Measurements from ENCODE around the gene CEP78. TPM values are rescaled to one million over a fixed set of nuclear protein-coding genes. Genes with fewer than 3 reads are reported as not detected.

CEP78 gene
- total RNA-seq, 1 donor = 16.6 TPM

GRCh38 chr9:78316166-78316892, 80.5 kb downstream of the CEP78 start:
- Histone ChIP-seq H3K36me3 (ENCODE audit: insufficient read depth, low read length) (peaks cover 24% of the 10 kb centered on the region), H3K79me2 (ENCODE audit: insufficient read depth, low read length) (no peaks in the 10 kb centered on the region), H3K27ac (ENCODE audit: low read depth, low read length) (no peak overlapping the region), H3K4me3 (ENCODE audit: insufficient read depth, low read length) (no peak overlapping the region), H3K4me1 (ENCODE audit: insufficient read depth, low read length) (peaks cover 5% of the 10 kb centered on the region), H4K20me1 (ENCODE audit: insufficient read depth, low read length) (no peaks in the 10 kb centered on the region), H3K9me3 (ENCODE audit: low read depth, low read length) (no peaks in the 10 kb centered on the region), H2AFZ (ENCODE audit: low read length) (no peak overlapping the region), H3K27me3 (ENCODE audit: insufficient read depth, low read length) (no peaks in the 10 kb centered on the region), H3K4me2 (ENCODE audit: insufficient read depth, low read length) (no peak overlapping the region)
- no peak for DNase-seq (ENCODE audit: insufficient read length, low spot score, missing footprints)
- no peak for TF ChIP-seq CTCF (IDR thresholded peaks at IDR 0.05; ENCODE audit: extremely low read depth, low read depth, low read length)

DNA sequence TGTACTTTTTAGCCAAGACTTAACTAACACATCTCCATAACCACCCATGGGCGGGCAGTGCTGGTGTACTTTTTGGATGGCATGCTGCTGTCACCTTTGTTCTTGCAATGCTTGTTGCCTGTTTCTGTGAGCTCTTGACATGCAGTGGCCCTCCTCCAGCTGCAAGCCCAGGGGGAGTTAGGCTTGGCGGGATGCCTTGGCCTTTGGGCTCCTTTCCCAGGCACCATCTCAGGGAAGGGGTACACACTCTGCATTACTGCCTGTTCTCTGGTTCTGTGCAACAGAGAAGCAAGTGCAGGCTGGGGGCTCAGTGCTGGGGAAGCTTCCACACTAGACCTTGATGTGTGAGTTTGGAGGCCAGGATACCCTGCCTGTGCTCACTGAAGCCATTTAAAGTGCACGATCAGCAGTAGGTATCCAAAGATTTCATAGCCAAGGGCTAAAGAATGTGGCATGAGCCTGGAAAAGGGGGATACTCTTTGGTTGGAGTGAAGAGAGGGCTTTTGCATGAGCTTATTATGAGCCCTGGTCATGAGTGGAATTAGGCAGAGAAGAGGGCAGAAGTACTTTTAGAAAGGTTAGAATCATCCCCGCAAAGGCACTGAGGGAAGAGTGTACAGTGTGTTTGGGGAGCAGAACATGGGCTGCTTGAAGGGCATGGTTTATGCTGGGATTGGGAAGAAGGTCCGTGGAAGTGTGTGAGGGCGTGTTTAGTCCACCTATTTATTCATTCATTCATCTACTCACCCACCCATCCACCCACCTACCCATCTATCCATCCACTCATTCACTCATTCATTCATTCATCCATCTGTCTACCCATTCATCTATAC, 83.5 kb downstream of the CEP78 start:
- TF ChIP-seq CTCF (IDR thresholded peaks at IDR 0.05; ENCODE audit: extremely low read depth, low read depth, low read length) = no peak
- H4K20me1 ChIP-seq (ENCODE audit: insufficient read depth, low read length) = no peaks in the 10 kb centered on the region
- H3K4me1 ChIP-seq (ENCODE audit: insufficient read depth, low read length) = peaks cover 5% of the 10 kb centered on the region
- H3K9me3 ChIP-seq (ENCODE audit: low read depth, low read length) = no peaks in the 10 kb centered on the region
- peaks cover 29% of the 10 kb centered on the region for H3K36me3 ChIP-seq (ENCODE audit: insufficient read depth, low read length)
- H3K27me3 ChIP-seq (ENCODE audit: insufficient read depth, low read length) = no peaks in the 10 kb centered on the region
- DNase-seq (ENCODE audit: insufficient read length, low spot score, missing footprints) = no peak
- no peaks in the 10 kb centered on the region for H3K79me2 ChIP-seq (ENCODE audit: insufficient read depth, low read length)
- H3K4me3 ChIP-seq (ENCODE audit: insufficient read depth, low read length) = no peak overlapping the region
- no peak overlapping the region for H2AFZ ChIP-seq (ENCODE audit: low read length)
- no peak overlapping the region for H3K4me2 ChIP-seq (ENCODE audit: insufficient read depth, low read length)
- no peak overlapping the region for H3K27ac ChIP-seq (ENCODE audit: low read depth, low read length)

DNA sequence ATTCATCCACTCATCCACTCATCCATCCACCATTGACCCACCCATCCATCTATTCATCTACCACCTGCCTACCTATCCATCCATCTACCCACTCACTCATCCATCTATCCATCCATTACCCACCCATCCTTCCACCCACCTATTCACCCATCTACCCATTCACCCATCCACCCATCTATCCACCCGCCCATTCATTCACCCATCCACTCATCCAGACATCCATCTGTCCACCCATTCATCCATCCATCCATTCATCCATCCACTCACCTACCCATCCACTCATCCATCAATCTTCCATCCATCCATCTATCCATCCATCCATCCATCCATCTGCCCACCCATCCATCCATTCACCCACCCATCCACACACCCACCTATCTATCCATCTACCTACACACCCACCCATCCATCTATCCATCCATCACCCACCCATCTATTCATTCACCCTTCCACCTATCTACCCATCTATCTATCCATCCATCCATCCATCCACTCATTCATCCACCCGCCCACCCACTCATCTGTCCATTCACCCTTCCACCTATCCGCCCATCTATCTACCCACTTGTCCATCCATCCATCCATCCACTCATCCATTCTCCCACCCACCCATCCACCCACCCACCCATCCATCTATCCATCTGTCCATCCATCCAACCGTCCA, 84.3 kb downstream of the CEP78 start:
- Histone ChIP-seq H3K4me2 (ENCODE audit: insufficient read depth, low read length) (no peak overlapping the region), H3K9me3 (ENCODE audit: low read depth, low read length) (no peaks in the 10 kb centered on the region), H4K20me1 (ENCODE audit: insufficient read depth, low read length) (no peaks in the 10 kb centered on the region), H3K79me2 (ENCODE audit: insufficient read depth, low read length) (no peaks in the 10 kb centered on the region), H3K36me3 (ENCODE audit: insufficient read depth, low read length) (peaks cover 29% of the 10 kb centered on the region), H3K27ac (ENCODE audit: low read depth, low read length) (no peak overlapping the region), H2AFZ (ENCODE audit: low read length) (no peak overlapping the region), H3K4me3 (ENCODE audit: insufficient read depth, low read length) (no peak overlapping the region), H3K4me1 (ENCODE audit: insufficient read depth, low read length) (peaks cover 4% of the 10 kb centered on the region), H3K27me3 (ENCODE audit: insufficient read depth, low read length) (no peaks in the 10 kb centered on the region)
- DNase-seq (ENCODE audit: insufficient read length, low spot score, missing footprints) = no peak
- TF ChIP-seq CTCF (IDR thresholded peaks at IDR 0.05; ENCODE audit: extremely low read depth, low read depth, low read length) = no peak

All from osteoblast (primary cell).